Measurements from ENCODE around the gene FAM174C.
A peak's percentile ranks its signal among the peaks of the same experiment; 100 is the strongest.

FAM174C gene

DNA sequence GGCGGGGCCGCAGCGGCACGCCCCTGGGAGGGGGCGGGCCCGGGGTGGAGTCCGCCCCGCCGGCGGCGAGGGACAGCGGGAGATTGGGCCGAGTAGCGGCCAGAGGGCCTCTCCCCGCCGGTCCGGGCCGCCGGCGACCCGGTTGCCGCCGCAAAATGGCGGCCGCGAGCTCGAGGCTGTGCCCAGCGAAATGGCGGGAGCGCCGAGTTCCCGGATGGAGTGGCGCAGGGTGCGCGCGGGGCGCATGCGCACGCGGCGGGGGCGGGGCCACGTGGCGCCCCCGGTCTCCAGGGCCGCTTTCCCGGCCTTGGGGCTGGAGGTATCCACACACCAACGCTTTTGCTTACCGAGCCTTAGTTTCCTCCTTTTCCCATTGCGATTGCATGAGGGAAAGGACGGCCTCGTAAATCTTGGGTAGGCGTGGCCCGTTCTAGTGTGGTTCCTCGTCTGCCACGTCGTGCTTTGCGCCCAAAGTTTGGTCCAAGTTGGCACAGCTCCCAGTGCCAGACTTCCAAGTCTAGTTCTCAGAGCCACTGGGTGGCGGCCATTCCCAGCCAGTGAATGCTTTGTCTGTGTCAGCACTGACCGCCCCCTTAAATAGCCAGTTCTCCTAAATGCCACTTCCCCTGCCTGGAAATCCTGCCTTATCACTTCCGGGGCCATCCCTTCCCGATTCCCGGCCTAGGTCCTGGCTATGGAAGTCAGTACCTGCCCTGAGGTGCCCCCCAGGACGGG is 5.7 kb upstream of the FAM174C start:
- Histone ChIP-seq H3K36me3 (ENCODE audit: low read length) (peaks cover 6% of the 10 kb centered on the region), H2AFZ (ENCODE audit: low read depth, low read length, severe bottlenecking) (no peak overlapping the region), H3K79me2 (ENCODE audit: insufficient read depth, low read length) (peaks cover 30% of the 10 kb centered on the region), H3K27me3 (ENCODE audit: low read length) (no peaks in the 10 kb centered on the region), H3K4me3 (ENCODE audit: insufficient read depth, low read length, poor library complexity, severe bottlenecking) (peak overlapping the region; percentile 95), H4K20me1 (ENCODE audit: low read depth, low read length) (no peaks in the 10 kb centered on the region; the same call in 1 of the 2 replicates), H3F3A (ENCODE audit: insufficient read depth) (peaks cover 59% of the 10 kb centered on the region), H3K9ac (ENCODE audit: low read length) (peak overlapping the region; percentile 89), H3K9me2 (replicated peaks; ENCODE audit: insufficient read depth, low read length) (no peaks in the 10 kb centered on the region), H3K9me3 (ENCODE audit: insufficient read depth, low read length) (no peaks in the 10 kb centered on the region), H3K27ac (ENCODE audit: low read depth, low read length) (peak overlapping the region; percentile 85), H3K4me2 (ENCODE audit: low read depth, low read length, poor library complexity, severe bottlenecking) (peak overlapping the region; percentile 77)
- TF ChIP-seq, protein P1, sequence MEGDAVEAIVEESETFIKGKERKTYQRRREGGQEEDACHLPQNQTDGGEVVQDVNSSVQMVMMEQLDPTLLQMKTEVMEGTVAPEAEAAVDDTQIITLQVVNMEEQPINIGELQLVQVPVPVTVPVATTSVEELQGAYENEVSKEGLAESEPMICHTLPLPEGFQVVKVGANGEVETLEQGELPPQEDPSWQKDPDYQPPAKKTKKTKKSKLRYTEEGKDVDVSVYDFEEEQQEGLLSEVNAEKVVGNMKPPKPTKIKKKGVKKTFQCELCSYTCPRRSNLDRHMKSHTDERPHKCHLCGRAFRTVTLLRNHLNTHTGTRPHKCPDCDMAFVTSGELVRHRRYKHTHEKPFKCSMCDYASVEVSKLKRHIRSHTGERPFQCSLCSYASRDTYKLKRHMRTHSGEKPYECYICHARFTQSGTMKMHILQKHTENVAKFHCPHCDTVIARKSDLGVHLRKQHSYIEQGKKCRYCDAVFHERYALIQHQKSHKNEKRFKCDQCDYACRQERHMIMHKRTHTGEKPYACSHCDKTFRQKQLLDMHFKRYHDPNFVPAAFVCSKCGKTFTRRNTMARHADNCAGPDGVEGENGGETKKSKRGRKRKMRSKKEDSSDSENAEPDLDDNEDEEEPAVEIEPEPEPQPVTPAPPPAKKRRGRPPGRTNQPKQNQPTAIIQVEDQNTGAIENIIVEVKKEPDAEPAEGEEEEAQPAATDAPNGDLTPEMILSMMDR (IDR thresholded peaks at IDR 0.05; ENCODE audit: insufficient read depth, low read length, poor library complexity, severe bottlenecking): no peak
- no peak for TF ChIP-seq EZH2phosphoT487 (conservative IDR thresholded peaks at IDR 0.05; ENCODE audit: low read length)

DNA sequence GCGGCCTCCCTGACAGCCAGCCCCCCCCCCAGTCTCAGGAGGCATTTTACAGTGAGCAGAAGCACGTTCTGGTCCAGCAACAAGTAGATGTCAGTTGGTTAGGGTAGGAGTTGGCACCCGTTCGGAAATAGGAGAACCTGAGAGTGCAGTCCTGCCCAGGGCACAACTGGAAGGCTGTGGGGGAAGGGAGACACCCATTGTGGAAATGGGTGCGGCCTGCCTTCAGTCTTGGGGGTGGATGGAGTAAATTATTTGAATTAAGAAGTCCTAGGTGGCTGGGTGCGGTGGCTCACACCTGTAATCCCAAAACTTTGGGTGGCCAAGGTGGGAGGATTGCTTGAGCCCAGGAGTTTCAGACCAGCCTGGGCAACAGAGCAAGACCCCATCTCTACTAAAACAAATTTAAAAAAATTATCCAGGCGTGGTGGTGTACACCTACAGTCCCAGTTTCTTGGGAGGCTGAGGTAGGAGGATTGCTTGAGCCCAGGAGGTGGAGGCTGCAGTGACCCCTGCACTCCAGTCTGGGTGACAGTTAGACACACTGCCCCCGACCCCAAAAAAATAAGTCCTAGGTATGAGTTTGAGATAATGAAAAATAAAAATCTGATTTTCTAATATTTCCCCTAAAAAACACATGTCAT is 5.0 kb upstream of the FAM174C start:
- peaks cover 6% of the 10 kb centered on the region for H3K36me3 ChIP-seq (ENCODE audit: low read length)
- H3K9ac ChIP-seq (ENCODE audit: low read length): peak overlapping the region; percentile 89
- H3K9me3 ChIP-seq (ENCODE audit: insufficient read depth, low read length): no peaks in the 10 kb centered on the region
- no peaks in the 10 kb centered on the region for H3K27me3 ChIP-seq (ENCODE audit: low read length)
- H3K4me3 ChIP-seq (ENCODE audit: insufficient read depth, low read length, poor library complexity, severe bottlenecking): peak overlapping the region; percentile 95
- peak overlapping the region; percentile 85 for H3K27ac ChIP-seq (ENCODE audit: low read depth, low read length)
- H3K4me2 ChIP-seq (ENCODE audit: low read depth, low read length, poor library complexity, severe bottlenecking): peak overlapping the region; percentile 77
- H3K79me2 ChIP-seq (ENCODE audit: insufficient read depth, low read length): peaks cover 30% of the 10 kb centered on the region
- no peak overlapping the region for H2AFZ ChIP-seq (ENCODE audit: low read depth, low read length, severe bottlenecking)
- no peaks in the 10 kb centered on the region; the same call in 1 of the 2 replicates for H4K20me1 ChIP-seq (ENCODE audit: low read depth, low read length)
- TF ChIP-seq, protein P1 (IDR thresholded peaks at IDR 0.05; ENCODE audit: insufficient read depth, low read length, poor library complexity, severe bottlenecking): no peak
- no peak for TF ChIP-seq EZH2phosphoT487 (conservative IDR thresholded peaks at IDR 0.05; ENCODE audit: low read length)
- H3K9me2 ChIP-seq (replicated peaks; ENCODE audit: insufficient read depth, low read length): no peaks in the 10 kb centered on the region
- peaks cover 52% of the 10 kb centered on the region for H3F3A ChIP-seq (ENCODE audit: insufficient read depth)

DNA sequence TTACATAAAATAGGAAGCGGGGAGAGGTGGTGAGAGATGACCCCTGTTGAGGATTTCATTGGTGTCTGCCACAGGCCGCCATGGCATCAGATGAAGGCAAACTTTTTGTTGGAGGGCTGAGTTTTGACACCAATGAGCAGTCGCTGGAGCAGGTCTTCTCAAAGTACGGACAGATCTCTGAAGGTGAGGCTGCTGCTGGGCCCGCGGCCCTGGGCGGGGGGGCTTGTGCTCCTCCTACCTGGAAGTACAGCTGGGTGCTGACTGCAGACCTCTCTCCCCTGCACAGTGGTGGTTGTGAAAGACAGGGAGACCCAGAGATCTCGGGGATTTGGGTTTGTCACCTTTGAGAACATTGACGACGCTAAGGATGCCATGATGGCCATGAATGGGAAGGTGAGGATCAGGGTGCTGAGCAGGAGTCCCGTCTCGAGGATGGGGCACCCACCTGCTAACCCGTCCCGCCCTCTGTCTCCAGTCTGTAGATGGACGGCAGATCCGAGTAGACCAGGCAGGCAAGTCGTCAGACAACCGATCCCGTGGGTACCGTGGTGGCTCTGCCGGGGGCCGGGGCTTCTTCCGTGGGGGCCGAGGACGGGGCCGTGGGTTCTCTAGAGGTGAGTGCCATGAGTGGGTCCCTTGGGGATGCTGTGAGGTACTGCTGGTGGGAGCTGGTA is 4.3 kb upstream of the FAM174C start:
- no peaks in the 10 kb centered on the region; the same call in 1 of the 2 replicates for H4K20me1 ChIP-seq (ENCODE audit: low read depth, low read length)
- H3K36me3 ChIP-seq (ENCODE audit: low read length): peaks cover 6% of the 10 kb centered on the region
- no peaks in the 10 kb centered on the region for H3K9me2 ChIP-seq (replicated peaks; ENCODE audit: insufficient read depth, low read length)
- H3K4me3 ChIP-seq (ENCODE audit: insufficient read depth, low read length, poor library complexity, severe bottlenecking): peak overlapping the region; percentile 95
- TF ChIP-seq EZH2phosphoT487 (conservative IDR thresholded peaks at IDR 0.05; ENCODE audit: low read length): no peak
- TF ChIP-seq, protein P1 (IDR thresholded peaks at IDR 0.05; ENCODE audit: insufficient read depth, low read length, poor library complexity, severe bottlenecking): no peak
- H3K27ac ChIP-seq (ENCODE audit: low read depth, low read length): peak overlapping the region; percentile 85
- H3K4me2 ChIP-seq (ENCODE audit: low read depth, low read length, poor library complexity, severe bottlenecking): peak overlapping the region; percentile 77
- H2AFZ ChIP-seq (ENCODE audit: low read depth, low read length, severe bottlenecking): no peak overlapping the region
- H3F3A ChIP-seq (ENCODE audit: insufficient read depth): peaks cover 47% of the 10 kb centered on the region
- no peaks in the 10 kb centered on the region for H3K9me3 ChIP-seq (ENCODE audit: insufficient read depth, low read length)
- no peaks in the 10 kb centered on the region for H3K27me3 ChIP-seq (ENCODE audit: low read length)
- H3K79me2 ChIP-seq (ENCODE audit: insufficient read depth, low read length): peaks cover 31% of the 10 kb centered on the region
- H3K9ac ChIP-seq (ENCODE audit: low read length): peak overlapping the region; percentile 89
